ENCODE measurements around the gene PPP1R12C.

DNA sequence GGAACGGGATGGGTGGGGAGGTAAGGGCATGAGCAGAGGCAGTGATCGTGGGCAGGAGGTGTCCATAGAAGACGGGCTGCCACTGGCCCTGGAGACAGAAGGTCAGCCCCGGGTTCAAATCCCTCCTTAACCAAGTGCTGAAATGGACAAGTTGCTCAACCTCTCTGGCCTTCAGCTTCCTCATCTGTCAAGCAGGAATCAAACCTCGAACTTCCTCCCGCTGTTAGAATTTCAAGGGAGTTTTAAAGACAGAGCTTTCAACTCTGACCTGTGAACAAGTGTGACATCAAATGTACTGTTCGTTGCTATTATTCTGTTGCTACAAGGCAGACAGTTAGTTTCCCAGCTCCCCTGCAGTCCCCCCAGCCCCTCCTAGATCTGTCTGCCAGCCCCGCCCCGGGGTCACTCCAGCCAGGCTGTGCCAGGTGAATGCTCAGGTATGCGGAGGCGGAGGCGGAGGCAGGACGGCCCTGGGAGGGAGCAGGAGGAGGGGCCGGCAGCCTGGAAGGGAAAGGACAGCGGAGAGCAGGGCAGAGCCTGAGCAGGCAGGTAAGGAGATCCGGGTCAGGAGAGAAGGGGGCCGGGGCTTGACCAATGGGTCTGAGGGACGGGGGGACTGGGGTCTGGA lies 42.0 kb downstream of the PPP1R12C start, which contains the start of gene EPS8L1:
- TF ChIP-seq, protein P1, sequence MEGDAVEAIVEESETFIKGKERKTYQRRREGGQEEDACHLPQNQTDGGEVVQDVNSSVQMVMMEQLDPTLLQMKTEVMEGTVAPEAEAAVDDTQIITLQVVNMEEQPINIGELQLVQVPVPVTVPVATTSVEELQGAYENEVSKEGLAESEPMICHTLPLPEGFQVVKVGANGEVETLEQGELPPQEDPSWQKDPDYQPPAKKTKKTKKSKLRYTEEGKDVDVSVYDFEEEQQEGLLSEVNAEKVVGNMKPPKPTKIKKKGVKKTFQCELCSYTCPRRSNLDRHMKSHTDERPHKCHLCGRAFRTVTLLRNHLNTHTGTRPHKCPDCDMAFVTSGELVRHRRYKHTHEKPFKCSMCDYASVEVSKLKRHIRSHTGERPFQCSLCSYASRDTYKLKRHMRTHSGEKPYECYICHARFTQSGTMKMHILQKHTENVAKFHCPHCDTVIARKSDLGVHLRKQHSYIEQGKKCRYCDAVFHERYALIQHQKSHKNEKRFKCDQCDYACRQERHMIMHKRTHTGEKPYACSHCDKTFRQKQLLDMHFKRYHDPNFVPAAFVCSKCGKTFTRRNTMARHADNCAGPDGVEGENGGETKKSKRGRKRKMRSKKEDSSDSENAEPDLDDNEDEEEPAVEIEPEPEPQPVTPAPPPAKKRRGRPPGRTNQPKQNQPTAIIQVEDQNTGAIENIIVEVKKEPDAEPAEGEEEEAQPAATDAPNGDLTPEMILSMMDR (IDR thresholded peaks at IDR 0.05; ENCODE audit: low read depth, low read length), result no peak
- TF ChIP-seq EZH2phosphoT487 (IDR thresholded peaks at IDR 0.05; ENCODE audit: low read depth), result no peak

Measured in OCI-LY3 (cell line).